Testis (tissue), 3 donors: ENCODE data around the gene RNASEH1. TPM values are rescaled to one million over a fixed set of nuclear protein-coding genes. Genes with fewer than 3 reads are reported as not detected.

Experiments
- DNase-seq: peaks from one replicate; pipeline ENCODE4 v3.0.0-alpha.2; 2019
- H3K27ac ChIP-seq, 2 donors: fragments of 200-600 bp; sonication (generic); one replicate each; pipeline ENCODE4 v1.5.1; 2019
- H3K27me3 ChIP-seq: fragments of 200-600 bp; sonication (generic); one replicate; pipeline ENCODE4 v1.5.1; 2019
- H3K36me3 ChIP-seq: fragments of 200-600 bp; sonication (generic); one replicate; pipeline ENCODE4 v1.5.1; 2017; ENCODE audit warnings: low read depth; ENCODE audit errors: missing control alignments
- H3K4me1 ChIP-seq: fragments of 200-600 bp; sonication (generic); one replicate; pipeline ENCODE4 v1.5.1; 2019
- H3K4me3 ChIP-seq, 2 donors: fragments of 200-600 bp; sonication (generic); one replicate each; pipeline ENCODE4 v1.5.1; 2017 to 2019
- H3K9me3 ChIP-seq: fragments of 200-600 bp; sonication (generic); one replicate; pipeline ENCODE4 v1.5.1; 2017
- POLR2A ChIP-seq: fragments of 450-650 bp; IDR thresholded peaks from one replicate; pipeline ENCODE4 v1.6.1; 2017; ENCODE audit warnings: antibody characterized with exemption, mild to moderate bottlenecking, moderate library complexity
- WGBS, 2 donors: methylation state at CpG; one replicate each; pipeline ENCODE4 v1.1.5; 2018; 5-methylcytosine and 5-hydroxymethylcytosine counted together
- intact Hi-C: fragments of 100-400 bp; cut with DNase I; formaldehyde crosslinking; loops from one replicate; pipeline ENCODE4 v1.15.1; 2023; ENCODE audit warnings: low total_unique reads
- polyA plus RNA-seq: library from polyadenylated mRNA; stranded (reverse); fragments of 350-450 nt; fragmentation: Illumina TruSeq; extraction: RNeasy Lipid Tissue Mini Kit (QIAGEN cat#74804); gene quantifications from one replicate; pipeline ENCODE4 v1.2.3, GENCODE V29; 2014; ENCODE audit warnings: low read depth, low replicate concordance; ENCODE audit not compliant: insufficient read depth
- total RNA-seq, 2 donors: library from RNA; depleted of rRNA; stranded (reverse); fragments of >200 nt; gene quantifications; one replicate each; pipeline ENCODE4 v1.2.3, GENCODE V29; 2016
- TF ChIP-seq, protein P1 (sequence below), 3 experiments: fragments of 450-650 bp in 2 of 3; fragments of 200-600 bp in 1 of 3; sonication (generic) in 1 of 3; IDR thresholded peaks; one replicate each; pipeline ENCODE4 v1.5.1; 2016 to 2019; ENCODE audit warnings: antibody characterized with exemption in 3 of 3, mild to moderate bottlenecking in 2 of 3, moderate library complexity in 1 of 3

Gene RNASEH1
- total and polyA plus RNA-seq, 3 donors from 2014 or later = 19.5 to 24.6 (median 23.5) TPM

DNA sequence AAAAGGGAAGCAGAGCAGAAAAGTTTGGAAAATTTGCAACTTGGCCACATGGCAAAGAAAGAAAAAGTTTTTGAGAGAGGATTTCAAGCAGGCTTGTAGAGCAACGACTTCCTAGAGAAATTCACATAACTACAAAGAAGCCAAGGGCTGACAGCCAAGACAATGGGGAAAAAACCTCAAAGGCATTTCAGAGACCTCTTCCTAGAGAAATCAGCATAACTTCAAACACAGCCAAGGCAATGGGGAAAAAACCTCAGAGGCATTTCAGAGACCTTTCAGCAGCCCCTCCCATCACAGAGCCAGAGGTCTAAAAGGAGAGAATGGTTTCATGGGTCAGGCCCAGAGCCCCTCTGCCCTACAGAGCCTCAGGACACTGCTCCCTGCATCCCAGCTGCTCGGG lies 46.0 kb downstream of the RNASEH1 start:
- WGBS, 2 donors = 41 to 66% methylated on average over 1 to 2 of the region's 2 CpGs
- TF ChIP-seq POLR2A = no peak
- TF ChIP-seq, protein P1, sequence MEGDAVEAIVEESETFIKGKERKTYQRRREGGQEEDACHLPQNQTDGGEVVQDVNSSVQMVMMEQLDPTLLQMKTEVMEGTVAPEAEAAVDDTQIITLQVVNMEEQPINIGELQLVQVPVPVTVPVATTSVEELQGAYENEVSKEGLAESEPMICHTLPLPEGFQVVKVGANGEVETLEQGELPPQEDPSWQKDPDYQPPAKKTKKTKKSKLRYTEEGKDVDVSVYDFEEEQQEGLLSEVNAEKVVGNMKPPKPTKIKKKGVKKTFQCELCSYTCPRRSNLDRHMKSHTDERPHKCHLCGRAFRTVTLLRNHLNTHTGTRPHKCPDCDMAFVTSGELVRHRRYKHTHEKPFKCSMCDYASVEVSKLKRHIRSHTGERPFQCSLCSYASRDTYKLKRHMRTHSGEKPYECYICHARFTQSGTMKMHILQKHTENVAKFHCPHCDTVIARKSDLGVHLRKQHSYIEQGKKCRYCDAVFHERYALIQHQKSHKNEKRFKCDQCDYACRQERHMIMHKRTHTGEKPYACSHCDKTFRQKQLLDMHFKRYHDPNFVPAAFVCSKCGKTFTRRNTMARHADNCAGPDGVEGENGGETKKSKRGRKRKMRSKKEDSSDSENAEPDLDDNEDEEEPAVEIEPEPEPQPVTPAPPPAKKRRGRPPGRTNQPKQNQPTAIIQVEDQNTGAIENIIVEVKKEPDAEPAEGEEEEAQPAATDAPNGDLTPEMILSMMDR (IDR thresholded peaks at IDR 0.05) = no peak
- Histone ChIP-seq H3K27ac (no peak overlapping the region), H3K4me3 (no peak overlapping the region), H3K9me3 (no peaks in the 10 kb centered on the region), H3K4me1 (no peaks in the 10 kb centered on the region), H3K36me3 (no peaks in the 10 kb centered on the region), H3K27me3 (no peaks in the 10 kb centered on the region)
- no peak for DNase-seq
- intact Hi-C loops = no loop called here

DNA sequence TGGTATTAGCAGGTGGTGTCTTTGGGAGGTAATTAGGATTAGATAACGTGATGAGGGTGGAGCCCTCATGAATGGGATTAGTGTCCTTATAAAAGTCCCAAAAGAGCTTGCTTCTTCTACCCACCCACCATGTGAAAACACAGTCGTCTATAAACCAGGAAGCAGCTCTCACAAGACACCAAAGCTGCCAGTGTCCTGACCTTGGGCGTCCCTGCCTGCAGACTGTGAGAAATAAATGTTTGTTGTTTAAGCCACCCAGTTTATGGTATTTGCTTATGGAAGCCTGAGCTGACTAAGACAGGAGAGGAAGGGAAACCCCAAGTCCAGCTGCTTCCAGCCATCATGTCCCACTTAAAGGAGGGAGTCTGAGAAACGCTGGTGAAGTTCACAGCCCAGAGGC lies 52.4 kb downstream of the RNASEH1 start:
- peak; percentile 52 for DNase-seq
- H3K9me3 ChIP-seq = no peaks in the 10 kb centered on the region
- 43 to 49% methylated on average over 4 of the region's 4 CpGs for WGBS, 2 donors
- no peaks in the 10 kb centered on the region for H3K27me3 ChIP-seq
- intact Hi-C loops = no loop called here
- H3K4me1 ChIP-seq = peaks cover 4% of the 10 kb centered on the region
- no peaks in the 10 kb centered on the region for H3K36me3 ChIP-seq
- peak overlapping the region in 1 of 2 donors; percentile 2 for H3K27ac ChIP-seq
- no peak overlapping the region for H3K4me3 ChIP-seq
- no peak for TF ChIP-seq POLR2A
- TF ChIP-seq, protein P1 (IDR thresholded peaks at IDR 0.05) = no peak

DNA sequence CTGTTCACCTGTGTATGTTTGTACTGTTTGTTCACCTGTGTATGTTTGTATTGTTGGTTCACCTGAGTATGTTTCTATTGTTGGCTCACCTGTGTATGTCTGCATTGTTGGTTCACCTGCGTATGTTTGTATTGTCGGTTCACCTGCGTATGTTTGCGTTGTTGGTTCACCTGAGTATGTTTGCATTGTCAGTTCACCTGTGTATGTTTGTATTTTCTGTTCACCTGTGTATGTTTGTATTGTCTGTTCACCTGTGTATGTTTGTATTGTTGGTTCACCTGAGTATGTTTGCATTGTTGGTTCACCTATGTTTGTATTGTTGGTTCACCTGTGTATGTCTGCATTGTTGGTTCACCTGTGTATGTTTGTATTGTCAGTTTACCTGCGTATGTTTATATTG lies 53.4 kb downstream of the RNASEH1 start:
- intact Hi-C loops = no loop called here
- Histone ChIP-seq H3K9me3 (no peaks in the 10 kb centered on the region), H3K27ac (no peak overlapping the region), H3K36me3 (no peaks in the 10 kb centered on the region), H3K4me1 (peaks cover 4% of the 10 kb centered on the region), H3K4me3 (no peak overlapping the region), H3K27me3 (no peaks in the 10 kb centered on the region)
- 97% methylated on average over 5 of the region's 5 CpGs for WGBS, 2 donors
- no peak for DNase-seq
- TF ChIP-seq, protein P1 (IDR thresholded peaks at IDR 0.05) = no peak
- TF ChIP-seq POLR2A = no peak

DNA sequence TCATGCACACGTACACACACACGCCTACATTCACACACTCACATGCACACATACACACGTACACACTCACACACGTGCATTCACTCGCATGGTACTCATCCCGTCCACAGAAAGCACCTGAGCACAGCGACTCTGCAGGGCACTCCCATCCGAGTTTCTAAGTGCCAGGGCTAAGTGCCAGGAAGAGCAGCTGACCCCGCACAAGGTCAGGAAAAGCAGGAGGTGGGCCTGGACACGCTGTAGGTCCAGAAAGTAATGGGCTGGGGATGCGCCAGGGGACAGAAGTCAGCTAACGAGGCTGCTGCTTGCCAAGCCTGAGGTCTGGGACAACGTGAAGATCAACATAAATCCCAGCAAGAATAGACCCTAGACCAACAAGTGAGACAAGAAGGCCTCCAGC lies 54.6 kb downstream of the RNASEH1 start:
- Histone ChIP-seq H3K27me3 (no peaks in the 10 kb centered on the region), H3K36me3 (no peaks in the 10 kb centered on the region), H3K4me1 (peaks cover 4% of the 10 kb centered on the region), H3K27ac (no peak overlapping the region), H3K4me3 (no peak overlapping the region), H3K9me3 (no peaks in the 10 kb centered on the region)
- intact Hi-C loops = no loop called here
- TF ChIP-seq, protein P1 (IDR thresholded peaks at IDR 0.05) = no peak
- TF ChIP-seq POLR2A = no peak
- DNase-seq = no peak
- whole genome bisulfite sequencing, 2 donors = 51 to 56% methylated on average over 13 of the region's 13 CpGs

DNA sequence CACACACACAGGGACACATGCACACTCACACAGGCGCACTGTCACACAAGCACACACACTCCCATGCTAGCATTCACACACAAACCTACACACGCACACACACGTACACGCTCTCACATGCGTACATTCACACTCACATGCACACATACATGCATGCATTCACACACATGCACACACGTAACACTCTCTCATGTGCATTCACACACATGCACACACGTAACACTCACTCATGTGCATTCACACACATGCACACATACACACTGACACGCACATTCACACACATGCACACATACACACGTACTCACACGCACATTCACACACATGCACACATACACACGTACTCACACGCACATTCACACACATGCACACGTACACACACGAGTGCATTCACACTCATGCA lies 55.1 kb downstream of the RNASEH1 start:
- Histone ChIP-seq H3K9me3 (no peaks in the 10 kb centered on the region), H3K4me3 (no peak overlapping the region), H3K27me3 (no peaks in the 10 kb centered on the region), H3K27ac (no peak overlapping the region), H3K36me3 (no peaks in the 10 kb centered on the region), H3K4me1 (peaks cover 4% of the 10 kb centered on the region)
- no peak for TF ChIP-seq POLR2A
- TF ChIP-seq, protein P1 (IDR thresholded peaks at IDR 0.05) = no peak
- DNase-seq = no peak
- intact Hi-C loops = no loop called here
- WGBS, 2 donors = 72 to 90% methylated on average over 14 of the region's 14 CpGs
